SK-N-MC (cell line): ENCODE data around the gene GRIK4.

ENCODE experiments used
- EZH2 ChIP-seq: fragments of 200-600 bp; sonication (generic); IDR thresholded peaks from one replicate; pipeline ENCODE4 v1.6.1; 2017; ENCODE audit warnings: antibody characterized with exemption
- POLR2AphosphoS5 ChIP-seq: IDR thresholded peaks from 2 replicates; pipeline ENCODE4 v1.6.1; 2012; ENCODE audit warnings: mild to moderate bottlenecking, low read depth, low read length, borderline replicate concordance

- no peak for TF ChIP-seq EZH2
- no peak for TF ChIP-seq POLR2AphosphoS5
These were observed 507.2 kb downstream of the GRIK4 start for GRCh38 chr11:121018746-121019145.
